B cell (primary cell): ENCODE data around the gene HAVCR2. TPM values are rescaled to one million over a fixed set of nuclear protein-coding genes. Genes with fewer than 3 reads are reported as not detected.

Source experiments
- ATAC-seq: fragments of 200-7000 bp; cut with Tn5 transposase; one replicate; pipeline ENCODE4 v1.10.0; 2021; ENCODE audit warnings: low read depth, mild to moderate bottlenecking, moderate number of reproducible peaks, moderate library complexity
- CTCF ChIA-PET: fragments of 350-600 bp; sonication (Branson Sonifier 250); formaldehyde crosslinking; loops from one replicate; lab custom pipeline; 2021; ENCODE audit warnings: antibody characterized with exemption, inconsistent platforms; lab: Charles Lee
- POLR2A ChIA-PET: fragments of 350-600 bp; sonication (Branson Sonifier 250); formaldehyde crosslinking; loops from one replicate; lab custom pipeline; 2021; ENCODE audit warnings: antibody characterized with exemption; lab: Charles Lee
- DNase-seq: peaks from one replicate; pipeline ENCODE4 v3.0.0; 2013
- H2AFZ ChIP-seq: 2 replicates; pipeline ENCODE4 v1.6.1; 2012; ENCODE audit warnings: mild to moderate bottlenecking, low read depth, low read length; ENCODE audit not compliant: insufficient read depth, poor library complexity, severe bottlenecking
- H3K27ac ChIP-seq, 2 donors: 1 replicate in 1 of 2; 2 replicates in 1 of 2; pipeline ENCODE4 v1.5.1; 2012 to 2013; ENCODE audit warnings: low read length in 2 of 2, mild to moderate bottlenecking in 2 of 2, moderate library complexity in 1 of 2
- H3K27me3 ChIP-seq, 4 experiments: fragments of 200-600 bp in 1 of 4; sonication (generic) in 1 of 4; replicated peaks in 1 of 4; 1 replicate in 2 of 4; 2 replicates in 2 of 4; pipeline versions ENCODE4 v1.6.1 to v1.7.0; 2013 to 2016; ENCODE audit warnings: low read length in 3 of 4, mild to moderate bottlenecking in 2 of 4, mixed read lengths in 1 of 4, moderate library complexity in 1 of 4; ENCODE audit not compliant: insufficient read depth in 4 of 4, control insufficient read depth in 3 of 4; ENCODE audit errors: control extremely low read depth in 1 of 4
- H3K36me3 ChIP-seq, 2 experiments: replicated peaks in 1 of 2; 1 replicate in 1 of 2; 2 replicates in 1 of 2; pipeline versions ENCODE4 v1.6.1 to v1.7.1; 2013; ENCODE audit warnings: low read length in 1 of 2; ENCODE audit not compliant: insufficient read depth in 2 of 2, control insufficient read depth in 1 of 2; ENCODE audit errors: control extremely low read depth in 1 of 2, extremely low read depth in 1 of 2
- H3K4me1 ChIP-seq, 2 donors: fragments of 200-600 bp in 1 of 2; sonication (generic) in 1 of 2; 1 replicate in 1 of 2; 2 replicates in 1 of 2; pipeline versions ENCODE4 v1.5.1 to v1.6.1; 2013 to 2017; ENCODE audit warnings: low read length in 2 of 2; ENCODE audit not compliant: control insufficient read depth in 2 of 2, insufficient read depth in 2 of 2
- H3K4me2 ChIP-seq: replicated peaks from 2 replicates; pipeline ENCODE3; 2012; ENCODE audit warnings: mild to moderate bottlenecking, low read depth, low read length; ENCODE audit not compliant: poor library complexity, severe bottlenecking
- H3K4me3 ChIP-seq, 5 experiments: fragments of 200-600 bp in 1 of 5; sonication (generic) in 1 of 5; 1 replicate in 3 of 5; 2 replicates in 2 of 5; pipeline versions ENCODE4 v1.5.1 to v1.7.0; 2011 to 2016; ENCODE audit warnings: low read length in 4 of 5, mild to moderate bottlenecking in 4 of 5, low read depth in 2 of 5, control low read depth in 1 of 5, moderate library complexity in 1 of 5; ENCODE audit not compliant: insufficient read depth in 1 of 5; ENCODE audit errors: control extremely low read depth in 1 of 5, extremely low read depth in 1 of 5
- H3K79me2 ChIP-seq: fragments of 200-600 bp; sonication (generic); one replicate; pipeline ENCODE4 v1.6.0; 2016; ENCODE audit warnings: low read length; ENCODE audit not compliant: control insufficient read depth, insufficient read depth
- H3K9ac ChIP-seq: fragments of 200-600 bp; sonication (generic); 2 replicates; pipeline ENCODE4 v1.6.1; 2017; ENCODE audit warnings: mild to moderate bottlenecking, low read length, moderate library complexity
- H3K9me3 ChIP-seq, 3 donors: one replicate each; pipeline versions ENCODE4 v1.6.1 to v1.7.1; 2013; ENCODE audit warnings: low read length in 2 of 3; ENCODE audit not compliant: control insufficient read depth in 2 of 3, insufficient read depth in 1 of 3; ENCODE audit errors: control extremely low read depth in 1 of 3
- H4K20me1 ChIP-seq: 2 replicates; pipeline ENCODE4 v1.6.0; 2012; ENCODE audit warnings: mild to moderate bottlenecking, low read length; ENCODE audit not compliant: insufficient read depth, control insufficient read depth, poor library complexity, severe bottlenecking
- H3K27ac Mint-ChIP-seq: one replicate; pipeline ENCODE4 v1.8.0; 2021; ENCODE audit warnings: mixed read lengths
- H3K27me3 Mint-ChIP-seq: one replicate; pipeline ENCODE4 v1.8.0; 2021; ENCODE audit warnings: mixed read lengths
- H3K4me1 Mint-ChIP-seq: one replicate; pipeline ENCODE4 v1.8.0; 2021; ENCODE audit warnings: mixed read lengths
- H3K4me3 Mint-ChIP-seq: one replicate; pipeline ENCODE4 v1.8.0; 2021; ENCODE audit warnings: mixed read lengths
- H3K9me3 Mint-ChIP-seq: one replicate; pipeline ENCODE4 v1.8.0; 2022; ENCODE audit warnings: mixed read lengths; ENCODE audit not compliant: insufficient read depth
- CTCF ChIP-seq: fragments of 200-600 bp; IDR thresholded peaks from one replicate; pipeline ENCODE4 v1.8.0; 2022; ENCODE audit warnings: antibody characterized with exemption, mild to moderate bottlenecking
- EZH2 ChIP-seq: IDR thresholded peaks from 2 replicates; pipeline ENCODE4 v1.6.1; 2012; ENCODE audit warnings: borderline replicate concordance, low read depth, mild to moderate bottlenecking, moderate library complexity, low read length; ENCODE audit not compliant: insufficient read depth, poor library complexity, severe bottlenecking
- WGBS: methylation state at CpG from one replicate; pipeline ENCODE4 v1.1.5; 2013; ENCODE audit warnings: missing lambda C conversion rate; ENCODE audit not compliant: insufficient coverage; 5-methylcytosine and 5-hydroxymethylcytosine counted together
- intact Hi-C: fragments of 100-400 bp; cut with micrococcal nuclease; formaldehyde crosslinking; loops from one replicate; pipeline ENCODE4 v1.10.0; 2022
- polyA plus RNA-seq: library from polyadenylated mRNA; depleted of rRNA; stranded (reverse); fragments of >200 nt; gene quantifications from 2 replicates; pipeline ENCODE4 v1.2.3, GENCODE V29; 2012
- total RNA-seq, 2 donors: library from RNA; stranded (reverse); fragments of 120-200 nt in 1 of 2; gene quantifications; 1 replicate in 1 of 2; 2 replicates in 1 of 2; pipeline versions ENCODE4 v1.2.3 to v1.2.4, GENCODE V29; 2013 to 2022

HAVCR2 gene
- total and polyA plus RNA-seq, 2 donors (not counting 1 experiment from before 2014, with no cell fraction given), result 0.64 to 2.3 TPM

GRCh38 chr5:157046041-157046440 lies 62.8 kb downstream of the HAVCR2 start:
- DNase-seq, result no peak
- POLR2A ChIA-PET, result no interaction called here
- Histone ChIP-seq H3K4me1 (peaks cover 0 to 5% of the 10 kb centered on the region in 2 donors), H3K36me3 (no peaks in the 10 kb centered on the region), H3K27me3 (no peaks in the 10 kb centered on the region), H3K9me3 (no peaks in the 10 kb centered on the region), H3K79me2 (no peaks in the 10 kb centered on the region), H3K27ac (no peak overlapping the region), H2AFZ (no peak overlapping the region), H3K4me3 (no peak overlapping the region), H3K4me2 (no peak overlapping the region), H4K20me1 (no peaks in the 10 kb centered on the region), H3K9ac (no peak overlapping the region)
- Mint-ChIP-seq H3K4me1 (peaks cover 7% of the 10 kb centered on the region), H3K27ac (no peak overlapping the region), H3K4me3 (no peak overlapping the region), H3K9me3 (no peaks in the 10 kb centered on the region), H3K27me3 (peaks cover 6% of the 10 kb centered on the region)
- 100% methylated on average over 3 of the region's 3 CpGs for WGBS
- intact Hi-C loops, result no loop called here
- ATAC-seq, result no peak
- CTCF ChIA-PET, result no interaction called here
- TF ChIP-seq CTCF (no peak), EZH2 (no peak)

- Mint-ChIP-seq H3K27me3 (peaks cover 6% of the 10 kb centered on the region), H3K4me3 (no peak overlapping the region), H3K4me1 (peaks cover 7% of the 10 kb centered on the region), H3K27ac (no peak overlapping the region), H3K9me3 (no peaks in the 10 kb centered on the region)
- H3K4me1 ChIP-seq, result peaks cover 0 to 5% of the 10 kb centered on the region in 2 donors
- H3K27ac ChIP-seq, result no peak overlapping the region
- TF ChIP-seq CTCF (no peak), EZH2 (no peak)
- no peaks in the 10 kb centered on the region for H3K27me3 ChIP-seq
- no peak overlapping the region for H3K4me2 ChIP-seq
- 39% methylated on average over 2 of the region's 3 CpGs for WGBS
- ATAC-seq (no peak), DNase-seq (no peak)
- H2AFZ ChIP-seq, result no peak overlapping the region
- intact Hi-C loops, result no loop called here
- H3K79me2 ChIP-seq, result no peaks in the 10 kb centered on the region
- no peak overlapping the region for H3K9ac ChIP-seq
- H3K4me3 ChIP-seq, result no peak overlapping the region
- CTCF ChIA-PET, result no interaction called here
- H4K20me1 ChIP-seq, result no peaks in the 10 kb centered on the region
- POLR2A ChIA-PET, result no interaction called here
- H3K9me3 ChIP-seq, result no peaks in the 10 kb centered on the region
- H3K36me3 ChIP-seq, result no peaks in the 10 kb centered on the region
Measured at GRCh38 chr5:157045601-157046000, 63.2 kb downstream of the HAVCR2 start.
